ENCODE data around the gene MOB3B. TPM values are rescaled to one million over a fixed set of nuclear protein-coding genes. Genes with fewer than 3 reads are reported as not detected.
A peak's percentile ranks its signal among the peaks of the same experiment; 100 is the strongest.

Gene MOB3B
- total and polyA plus RNA-seq, 2 of the 13 experiments (the other 11 are each of a cell fraction or from before 2014, with no cell fraction given) = 0.03 to 0.09 TPM

GRCh38 chr9:27539479-27540441, 10.1 kb upstream of the MOB3B start (continued):
- TF ChIP-seq ZFP91 (CRISPR knock-in tag; IDR thresholded peaks at IDR 0.05; ENCODE audit: borderline replicate concordance) (no peak), FOXP4 (CRISPR knock-in tag; IDR thresholded peaks at IDR 0.05) (peak; percentile 79), NR2F1 (CRISPR knock-in tag; IDR thresholded peaks at IDR 0.05) (peak; percentile 51 to 80; a peak in 3 of 4 replicates), ZNF138 (CRISPR knock-in tag; IDR thresholded peaks at IDR 0.05; ENCODE audit: low read depth) (no peak), ZNF547 (CRISPR knock-in tag; IDR thresholded peaks at IDR 0.05) (no peak), PAX8 (CRISPR knock-in tag; IDR thresholded peaks at IDR 0.05; ENCODE audit: borderline replicate concordance) (no peak), ZNF431 (CRISPR knock-in tag; IDR thresholded peaks at IDR 0.05; ENCODE audit: borderline replicate concordance, low read depth) (no peak), ZFAT (CRISPR knock-in tag; conservative IDR thresholded peaks at IDR 0.05) (no peak), DPF2 (CRISPR knock-in tag; IDR thresholded peaks at IDR 0.05; ENCODE audit: borderline replicate concordance, low read depth) (peak; percentile 75), ZNF772 (CRISPR knock-in tag; IDR thresholded peaks at IDR 0.05) (no peak), ZNF484 (CRISPR knock-in tag; IDR thresholded peaks at IDR 0.05; ENCODE audit: borderline replicate concordance, low read depth) (no peak), KLF12 (CRISPR knock-in tag; IDR thresholded peaks at IDR 0.05; ENCODE audit: borderline replicate concordance) (no peak), ZNF18 (CRISPR knock-in tag; IDR thresholded peaks at IDR 0.05; ENCODE audit: insufficient replicate concordance) (no peak), RELA (CRISPR knock-in tag; IDR thresholded peaks at IDR 0.05) (no peak), CEBPG (CRISPR knock-in tag; IDR thresholded peaks at IDR 0.05) (peak; percentile 91), KLF16 (CRISPR knock-in tag; IDR thresholded peaks at IDR 0.05) (no peak), TFDP1 (CRISPR knock-in tag; IDR thresholded peaks at IDR 0.05; ENCODE audit: borderline replicate concordance) (no peak), FOSL2 (CRISPR knock-in tag; IDR thresholded peaks at IDR 0.05) (peak; percentile 74), MAFG (CRISPR knock-in tag; IDR thresholded peaks at IDR 0.05) (no peak), ZKSCAN8 (CRISPR knock-in tag; IDR thresholded peaks at IDR 0.05; ENCODE audit: borderline replicate concordance) (no peak), MATR3 (CRISPR knock-in tag; IDR thresholded peaks at IDR 0.05) (no peak), HHEX (CRISPR knock-in tag; IDR thresholded peaks at IDR 0.05) (no peak; the same call in 1 of the 2 replicates), ELF1 (CRISPR knock-in tag; IDR thresholded peaks at IDR 0.05) (no peak)

Measured in HepG2 (cell line).